HG03066 (cell line): ENCODE results near the gene FAM72C.
"Not testable (repeated sequence)": the region's sequence is repeated elsewhere in the genome, so short reads cannot be mapped to it uniquely, and the experiment has no call there.

Experiments
- ATAC-seq: cut with Tn5 transposase; IDR thresholded peaks from one replicate; pipeline ENCODE4 v1.9.1; 2021; ENCODE audit warnings: low read depth; ENCODE audit not compliant: unreplicated experiment

The FAM72C gene

GRCh38 chr1:143987868-143988267, 16.1 kb upstream of the FAM72C start:
- ATAC-seq, result not testable (repeated sequence)

- not testable (repeated sequence) for ATAC-seq
Measured at GRCh38 chr1:143984721-143985473, 13.1 kb upstream of the FAM72C start.

- not testable (repeated sequence) for ATAC-seq
Measured at GRCh38 chr1:143974416-143974815, 2.6 kb upstream of the FAM72C start.

DNA sequence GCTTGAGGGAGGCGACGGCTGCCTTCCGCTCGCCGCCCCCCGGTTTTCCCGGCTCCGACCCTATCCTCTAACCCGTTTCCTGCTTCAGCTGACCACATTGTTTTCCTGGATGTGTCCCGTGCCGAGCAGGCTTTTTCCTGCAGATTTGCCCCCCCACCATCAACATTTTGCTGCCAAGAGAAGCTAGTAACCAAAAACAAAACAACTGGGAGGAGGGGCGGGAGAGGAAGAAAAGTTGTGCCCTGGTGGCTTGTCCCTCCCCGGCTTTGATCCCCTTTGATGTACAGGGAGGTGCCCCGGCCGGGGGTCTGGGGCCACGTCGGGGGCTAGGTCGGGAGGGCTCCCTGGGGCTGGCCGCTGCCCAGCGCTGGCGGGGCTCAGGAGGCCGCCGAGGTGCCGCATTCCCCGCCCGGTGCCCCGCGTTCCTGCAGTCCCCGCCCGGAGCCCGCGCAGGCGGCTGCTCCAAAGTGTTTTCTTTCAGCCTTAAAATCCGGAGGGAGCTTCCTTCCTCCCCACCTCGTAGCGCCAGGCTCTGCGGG, 2.2 kb upstream of the FAM72C start:
- ATAC-seq, result not testable (repeated sequence)

- peak; percentile 9 for ATAC-seq
Measured at GRCh38 chr1:143972753-143973326, 1.1 kb upstream of the FAM72C start.

DNA sequence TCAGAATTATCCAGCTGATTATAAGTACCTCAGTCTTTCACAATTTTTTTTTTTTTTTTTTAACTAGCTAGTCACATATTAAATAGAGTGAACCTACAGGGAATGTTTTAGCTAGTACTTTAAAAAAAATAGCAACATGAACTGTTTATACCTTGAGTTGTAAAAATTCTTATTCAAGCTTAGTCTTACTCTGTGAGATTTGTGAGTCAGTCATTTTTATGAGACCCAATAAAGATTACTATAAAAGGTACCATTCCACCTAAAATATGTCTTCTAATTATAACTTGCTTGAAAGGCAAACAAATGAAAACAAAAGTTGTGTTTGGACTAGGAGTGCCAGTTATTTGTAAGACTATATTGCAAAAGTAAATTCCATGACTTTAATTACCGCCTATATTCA, 5.9 kb downstream of the FAM72C start:
- not testable (repeated sequence) for ATAC-seq

GRCh38 chr1:143964294-143964693, 7.5 kb downstream of the FAM72C start:
- not testable (repeated sequence) for ATAC-seq

DNA sequence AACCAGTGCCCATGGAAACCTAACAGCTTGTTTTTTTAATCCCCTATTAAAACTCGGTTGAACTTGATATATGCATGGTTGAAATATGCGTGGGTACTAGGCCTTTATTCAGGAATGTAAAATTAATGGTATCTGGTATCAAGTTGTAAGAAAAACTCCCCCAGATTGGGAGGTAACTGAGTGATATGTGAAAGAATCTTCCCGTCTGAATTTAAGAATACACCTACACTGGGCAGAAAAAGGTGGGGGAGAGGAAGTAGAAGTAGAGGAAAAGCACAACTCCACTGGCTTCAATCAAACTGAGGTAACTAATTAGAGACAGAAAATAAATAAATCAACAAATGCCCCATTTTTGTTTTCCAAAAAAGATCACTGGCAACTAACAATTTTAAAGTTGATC, 15.9 kb downstream of the FAM72C start:
- not testable (repeated sequence) for ATAC-seq

GRCh38 chr1:143952913-143953312, 18.9 kb downstream of the FAM72C start:
- ATAC-seq, result not testable (repeated sequence)

- ATAC-seq, result not testable (repeated sequence)
Measured at GRCh38 chr1:143951485-143952391, 20.0 kb downstream of the FAM72C start.

DNA sequence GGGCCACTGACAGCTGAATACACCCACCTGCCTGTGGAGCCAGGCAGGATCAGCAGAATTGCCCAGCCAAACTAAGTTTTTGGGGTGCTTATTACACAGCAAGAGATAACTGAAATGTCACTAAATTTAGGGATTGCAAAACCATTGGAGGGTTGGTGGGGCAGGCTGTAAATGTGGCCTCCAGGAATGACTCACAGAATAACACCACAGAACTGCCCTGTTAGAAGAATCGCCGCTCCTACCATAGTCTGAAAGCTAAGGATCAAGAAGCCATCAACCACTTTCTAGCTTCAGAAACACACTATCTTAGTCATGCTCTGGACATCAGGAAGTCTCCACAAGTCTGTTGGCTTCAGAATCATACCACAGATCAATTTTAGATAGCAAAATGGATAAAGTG, 24.0 kb downstream of the FAM72C start:
- ATAC-seq, result not testable (repeated sequence)

DNA sequence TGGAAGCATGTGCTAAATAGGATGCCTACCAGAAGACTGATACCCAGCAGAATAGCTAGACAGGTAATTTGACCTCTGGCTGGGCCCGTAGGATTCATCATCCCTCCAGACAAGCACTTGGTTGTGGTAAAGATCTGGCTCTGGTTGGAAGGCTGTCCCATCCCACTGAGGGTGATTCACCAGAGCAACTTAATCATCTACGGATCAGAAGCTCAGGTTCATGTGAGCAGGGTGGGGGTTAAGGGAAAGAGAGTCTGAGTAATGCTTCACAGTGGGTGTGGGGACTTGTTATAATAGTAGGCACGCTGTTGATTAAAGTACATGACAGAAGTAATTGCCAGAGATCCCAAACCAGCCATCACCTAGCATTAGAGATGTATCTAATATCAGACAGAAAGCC, 26.5 kb downstream of the FAM72C start:
- ATAC-seq, result not testable (repeated sequence)

DNA sequence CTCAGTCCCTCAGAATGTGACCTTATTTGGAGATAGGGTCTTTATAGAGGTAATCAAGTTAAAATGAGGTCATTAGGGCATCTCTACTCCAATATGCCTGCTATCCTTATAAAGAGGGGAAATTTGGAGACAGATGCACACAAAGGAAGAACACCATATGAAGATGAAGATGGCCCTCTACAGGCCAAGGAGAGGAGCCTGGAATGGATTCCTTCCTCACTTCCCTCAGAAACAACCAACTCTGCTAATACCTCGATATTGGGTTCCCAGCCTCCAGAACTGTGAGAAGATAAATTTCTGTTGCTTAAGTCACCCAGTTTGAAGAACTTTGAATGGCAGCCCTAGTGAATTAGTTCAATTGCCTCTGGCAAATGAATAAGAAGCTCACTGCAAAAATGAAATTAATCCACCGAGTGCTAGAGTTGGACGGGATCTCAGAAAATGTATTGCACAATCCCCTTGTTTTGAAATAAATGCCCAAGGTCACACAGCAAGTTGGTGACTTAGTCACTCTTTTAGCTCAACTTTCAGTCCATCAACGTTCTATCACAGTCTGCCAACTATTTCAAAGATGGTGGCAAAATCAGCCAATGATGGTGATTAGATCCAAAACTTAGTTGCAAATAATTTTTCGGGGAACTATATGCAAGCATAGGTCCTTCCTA, 27.1 kb downstream of the FAM72C start:
- ATAC-seq, result not testable (repeated sequence)

DNA sequence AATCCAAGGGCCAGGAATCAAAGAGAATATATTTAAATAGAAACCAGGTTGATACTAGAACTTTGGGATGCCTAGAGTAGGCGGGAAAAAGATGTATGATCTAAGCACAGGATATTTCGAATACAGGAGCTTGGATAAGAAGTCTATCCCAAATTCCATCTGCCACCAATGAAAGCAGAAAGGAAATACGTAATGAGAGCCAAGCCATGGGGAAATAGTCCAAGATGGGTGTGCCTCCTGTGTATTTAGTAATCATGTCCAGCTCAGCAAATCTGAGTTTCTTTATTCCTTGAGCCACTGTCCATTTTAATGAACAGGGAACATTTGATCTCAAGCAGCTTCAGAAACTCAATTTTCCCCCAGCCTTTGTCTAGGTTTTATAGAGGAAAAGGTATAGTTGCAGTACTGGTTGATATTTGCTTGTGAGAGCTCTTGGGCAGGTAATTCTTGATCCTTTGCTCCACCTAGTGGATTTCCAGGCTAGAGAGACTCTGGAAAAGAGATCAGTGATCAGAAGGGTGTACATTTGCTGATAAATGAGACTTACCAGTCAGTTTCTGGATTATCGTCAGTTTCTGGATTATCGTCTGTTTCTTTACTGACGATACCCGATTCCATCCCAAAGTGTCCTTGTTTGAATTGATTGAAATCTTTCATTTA, 28.3 kb downstream of the FAM72C start:
- ATAC-seq, result not testable (repeated sequence)

- ATAC-seq, result not testable (repeated sequence)
Measured at GRCh38 chr1:143942238-143942860, 29.4 kb downstream of the FAM72C start.

- ATAC-seq, result not testable (repeated sequence)
Measured at GRCh38 chr1:143939666-143940065, 32.1 kb downstream of the FAM72C start.

GRCh38 chr1:143938922-143939321, 32.9 kb downstream of the FAM72C start:
- not testable (repeated sequence) for ATAC-seq

DNA sequence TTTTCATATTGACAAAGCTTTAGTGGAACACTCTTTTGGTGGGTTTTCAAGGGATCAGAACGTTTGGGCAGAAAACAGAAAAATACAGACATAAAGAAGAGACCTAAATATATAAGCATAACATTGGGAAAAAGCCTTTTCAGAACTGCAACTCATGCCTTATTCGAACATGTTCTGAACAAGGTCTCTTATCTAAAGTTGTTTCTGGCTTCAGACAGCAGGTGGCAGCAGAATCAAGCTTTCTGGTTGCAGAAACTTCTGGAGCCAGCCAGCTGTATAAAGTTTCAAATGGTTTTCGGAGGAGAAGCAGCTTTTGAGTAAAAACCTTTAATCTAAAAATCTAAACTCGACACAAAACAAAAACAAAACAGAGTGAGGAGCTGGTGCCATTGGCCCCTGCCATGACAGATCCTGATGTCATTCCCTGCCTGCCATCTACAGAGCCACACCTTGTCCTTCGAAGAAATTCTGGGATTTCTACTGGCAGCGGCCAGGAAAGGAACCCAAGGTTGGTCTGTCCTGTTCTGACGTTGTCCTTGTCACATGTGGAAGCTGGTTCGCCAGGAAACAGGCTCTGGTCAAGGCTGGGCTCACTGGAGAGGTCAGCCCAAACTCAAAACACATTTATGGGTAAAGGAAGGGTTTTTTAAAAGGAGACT, 35.2 kb downstream of the FAM72C start:
- ATAC-seq, result not testable (repeated sequence)

GRCh38 chr1:143919127-143919526, 52.7 kb downstream of the FAM72C start:
- ATAC-seq, result not testable (repeated sequence)
